A673 (cell line): ENCODE data around the gene TLE4.

Experiments
- CTCF ChIP-seq: fragments of 300-800, 200-600 bp; sonication (generic); conservative IDR thresholded peaks from 2 replicates; pipeline ENCODE4 v1.5.1; 2017; ENCODE audit warnings: low read depth, mild to moderate bottlenecking, antibody characterized with exemption, low read length, moderate library complexity, mixed read lengths
- EZH2 ChIP-seq: fragments of 200-600 bp; sonication (generic); IDR thresholded peaks from 2 replicates; pipeline ENCODE4 v1.6.1; 2017; ENCODE audit warnings: borderline replicate concordance, low read depth, mild to moderate bottlenecking, mixed read lengths, antibody characterized with exemption, low read length; ENCODE audit not compliant: poor library complexity, severe bottlenecking

DNA sequence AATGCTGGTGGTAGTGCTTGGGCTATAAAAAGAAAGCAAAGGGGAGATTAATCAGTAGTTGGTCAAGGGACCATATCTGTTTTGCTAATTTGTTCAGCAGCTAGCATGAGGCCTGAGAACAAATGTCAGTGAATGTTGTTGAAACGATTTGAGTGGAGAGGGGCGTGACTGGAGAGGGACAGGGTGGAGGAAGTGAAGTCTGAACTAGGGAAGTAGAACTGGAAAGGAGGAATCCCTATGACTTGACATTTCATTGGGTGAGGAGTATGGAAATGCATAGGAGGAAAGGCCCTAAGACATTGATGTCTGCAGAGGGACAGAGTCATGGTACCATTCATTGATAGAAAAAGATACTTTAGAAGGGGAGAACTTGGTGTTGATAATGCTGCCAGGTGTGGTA lies 19.7 kb downstream of the TLE4 start:
- no peak for TF ChIP-seq EZH2
- no peak for TF ChIP-seq CTCF
